Fibroblast of the aortic adventitia (primary cell): ENCODE results near the gene NME7. TPM values are rescaled to one million over a fixed set of nuclear protein-coding genes. Genes with fewer than 3 reads are reported as not detected.
"Not testable (repeated sequence)": the region's sequence is repeated elsewhere in the genome, so short reads cannot be mapped to it uniquely, and the experiment has no call there.

ENCODE experiments used
- DNase-seq: peaks from one replicate; pipeline ENCODE4 v3.0.0-alpha.2; 2010; ENCODE audit warnings: low read depth
- H3K4me3 ChIP-seq: 2 replicates; pipeline ENCODE4 v1.5.1; 2011; ENCODE audit warnings: low read depth, mild to moderate bottlenecking, control low read depth, low read length, moderate library complexity
- CTCF ChIP-seq: IDR thresholded peaks from 2 replicates; pipeline ENCODE4 v1.5.1; 2011; ENCODE audit warnings: mild to moderate bottlenecking, low read length, control low read depth, inconsistent platforms; ENCODE audit not compliant: insufficient read depth
- total RNA-seq: library from RNA; depleted of rRNA; stranded (reverse); fragments of >200 nt; gene quantifications from 2 replicates; pipeline ENCODE4 v1.2.3, GENCODE V29; 2012; ENCODE audit warnings: low replicate concordance

Gene NME7
- total RNA-seq, 1 donor: 36.0 TPM

GRCh38 chr1:169196161-169196560, 171.4 kb downstream of the NME7 start:
- DNase-seq: no peak
- no peak overlapping the region for H3K4me3 ChIP-seq
- no peak for TF ChIP-seq CTCF

GRCh38 chr1:169193191-169193850, 174.3 kb downstream of the NME7 start:
- peak; percentile 75 for DNase-seq
- no peak overlapping the region for H3K4me3 ChIP-seq
- peak; percentile 23 for TF ChIP-seq CTCF

- no peak overlapping the region for H3K4me3 ChIP-seq
- no peak for TF ChIP-seq CTCF
- DNase-seq: no peak
Observed at GRCh38 chr1:169186106-169186505, 181.5 kb downstream of the NME7 start.

- no peak for TF ChIP-seq CTCF
Observed at GRCh38 chr1:169184812-169185211, 182.8 kb downstream of the NME7 start.

GRCh38 chr1:169180174-169180573, 187.4 kb downstream of the NME7 start:
- H3K4me3 ChIP-seq: no peak overlapping the region
- TF ChIP-seq CTCF: no peak
- no peak for DNase-seq

More at GRCh38 chr1:169184812-169185211, 182.8 kb downstream of the NME7 start:
- H3K4me3 ChIP-seq: no peak overlapping the region
- no peak for DNase-seq

- not testable (repeated sequence) for DNase-seq, H3K4me3 ChIP-seq
Observed at GRCh38 chr1:169179431-169179830, 188.2 kb downstream of the NME7 start.

GRCh38 chr1:169175461-169175860, 192.1 kb downstream of the NME7 start:
- TF ChIP-seq CTCF: no peak
- H3K4me3 ChIP-seq: no peak overlapping the region
- DNase-seq: no peak
